Measurements from ENCODE around the gene XXYLT1.

Gene XXYLT1

DNA sequence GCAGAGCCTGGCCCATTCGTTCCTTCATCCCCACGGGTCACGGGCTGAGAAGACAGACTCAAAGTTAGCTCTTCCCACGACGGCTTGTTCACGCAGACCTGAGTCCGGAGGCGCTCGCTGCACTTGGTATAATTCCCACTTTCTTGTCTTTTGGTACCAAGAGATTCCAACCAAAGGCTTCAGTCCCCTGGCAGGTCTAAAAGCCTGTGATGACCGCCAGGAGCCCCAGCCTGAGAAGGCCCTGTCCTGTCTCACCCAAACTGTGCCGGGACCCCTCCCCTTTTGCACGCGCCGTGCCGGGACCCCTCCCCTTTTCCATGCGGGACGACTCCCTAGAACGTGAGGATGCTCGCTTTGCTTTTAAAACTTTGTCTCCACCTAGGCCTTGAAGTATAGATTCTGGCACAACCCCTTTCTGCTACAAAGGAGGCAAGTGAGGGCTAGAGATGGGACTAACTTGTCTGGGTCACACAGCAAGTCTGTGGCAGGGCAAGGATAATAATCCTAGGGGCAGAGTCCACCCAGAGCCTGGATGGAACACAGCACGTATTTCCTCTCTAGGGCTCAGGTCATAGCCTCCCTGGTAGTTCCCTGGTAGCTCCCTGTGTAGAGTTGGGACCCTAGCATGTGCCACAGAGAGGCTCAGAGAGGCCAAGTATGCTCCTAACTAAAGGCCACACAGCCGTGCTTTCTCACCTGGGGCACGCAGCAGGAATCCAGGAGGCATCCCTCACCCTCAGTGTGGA, 211.3 kb downstream of the XXYLT1 start:
- TF ChIP-seq, protein P1, sequence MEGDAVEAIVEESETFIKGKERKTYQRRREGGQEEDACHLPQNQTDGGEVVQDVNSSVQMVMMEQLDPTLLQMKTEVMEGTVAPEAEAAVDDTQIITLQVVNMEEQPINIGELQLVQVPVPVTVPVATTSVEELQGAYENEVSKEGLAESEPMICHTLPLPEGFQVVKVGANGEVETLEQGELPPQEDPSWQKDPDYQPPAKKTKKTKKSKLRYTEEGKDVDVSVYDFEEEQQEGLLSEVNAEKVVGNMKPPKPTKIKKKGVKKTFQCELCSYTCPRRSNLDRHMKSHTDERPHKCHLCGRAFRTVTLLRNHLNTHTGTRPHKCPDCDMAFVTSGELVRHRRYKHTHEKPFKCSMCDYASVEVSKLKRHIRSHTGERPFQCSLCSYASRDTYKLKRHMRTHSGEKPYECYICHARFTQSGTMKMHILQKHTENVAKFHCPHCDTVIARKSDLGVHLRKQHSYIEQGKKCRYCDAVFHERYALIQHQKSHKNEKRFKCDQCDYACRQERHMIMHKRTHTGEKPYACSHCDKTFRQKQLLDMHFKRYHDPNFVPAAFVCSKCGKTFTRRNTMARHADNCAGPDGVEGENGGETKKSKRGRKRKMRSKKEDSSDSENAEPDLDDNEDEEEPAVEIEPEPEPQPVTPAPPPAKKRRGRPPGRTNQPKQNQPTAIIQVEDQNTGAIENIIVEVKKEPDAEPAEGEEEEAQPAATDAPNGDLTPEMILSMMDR (IDR thresholded peaks at IDR 0.05; ENCODE audit: insufficient read depth, low read length, missing control alignments) = no peak
- H3K4me3 ChIP-seq (ENCODE audit: low read depth, low read length) = no peak overlapping the region
- DNase-seq (ENCODE audit: low read depth, low spot score) = no peak
- ChIA-PET POLR2A (no interaction called here), CTCF (interaction anchor here (1.1 to 1.4 kb wide), 2 partner anchors 15 to 378 kb away, joined by 3 read pairs; no protein-coding TSS in a partner anchor)

- no peak for DNase-seq (ENCODE audit: low read depth, low spot score)
- CTCF ChIA-PET = interaction anchor here (1.1 to 1.4 kb wide), 2 partner anchors 16 to 377 kb away, joined by 3 read pairs; no protein-coding TSS in a partner anchor
- no peak overlapping the region for H3K4me3 ChIP-seq (ENCODE audit: low read depth, low read length)
- POLR2A ChIA-PET = no interaction called here
- TF ChIP-seq, protein P1 (IDR thresholded peaks at IDR 0.05; ENCODE audit: insufficient read depth, low read length, missing control alignments) = no peak
Measured at GRCh38 chr3:195059006-195059350, 212.0 kb downstream of the XXYLT1 start.

GRCh38 chr3:195058336-195059005, 212.5 kb downstream of the XXYLT1 start:
- CTCF ChIA-PET = interaction anchor here (1.1 to 1.4 kb wide), 2 partner anchors 16 to 376 kb away, joined by 3 read pairs; no protein-coding TSS in a partner anchor

GRCh38 chr3:195057716-195058115, 213.2 kb downstream of the XXYLT1 start:
- CTCF ChIA-PET = no interaction called here
- no peak for DNase-seq (ENCODE audit: low read depth, low spot score)

More at GRCh38 chr3:195058336-195059005, 212.5 kb downstream of the XXYLT1 start:
- DNase-seq (ENCODE audit: low read depth, low spot score) = no peak
- no peak overlapping the region for H3K4me3 ChIP-seq (ENCODE audit: low read depth, low read length)
- POLR2A ChIA-PET = no interaction called here
- TF ChIP-seq, protein P1 (IDR thresholded peaks at IDR 0.05; ENCODE audit: insufficient read depth, low read length, missing control alignments) = no peak

DNA sequence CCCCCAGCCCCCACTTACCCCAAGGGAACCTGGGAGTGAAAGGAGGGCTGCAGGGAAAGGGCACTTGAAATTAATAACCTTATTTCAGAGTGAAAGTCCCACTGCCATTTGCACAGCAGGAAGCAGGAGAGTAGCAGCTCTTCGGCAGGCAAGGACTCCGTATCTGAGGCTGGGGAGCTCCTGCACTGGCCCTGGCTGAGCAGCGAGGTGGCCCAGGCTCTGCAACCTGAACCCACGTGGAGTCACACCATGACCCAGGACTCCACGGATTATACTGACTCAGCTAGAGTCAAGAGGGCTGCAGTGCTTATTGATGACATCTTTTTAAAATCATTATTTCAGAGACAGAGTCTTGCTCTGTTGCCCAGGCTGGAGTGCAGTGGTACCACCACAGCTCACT, 214.5 kb downstream of the XXYLT1 start:
- POLR2A ChIA-PET = interaction anchor here (0.7 kb wide), 1 partner anchor 371 kb away, joined by 5 read pairs; the partner anchor contains the start of gene FAM43A
- no peak overlapping the region for H3K4me3 ChIP-seq (ENCODE audit: low read depth, low read length)
- CTCF ChIA-PET = interaction anchor here (1.0 kb wide), 1 partner anchor 373 kb away, joined by 3 read pairs; no protein-coding TSS in a partner anchor
- no peak for DNase-seq (ENCODE audit: low read depth, low spot score)
- TF ChIP-seq, protein P1 (IDR thresholded peaks at IDR 0.05; ENCODE audit: insufficient read depth, low read length, missing control alignments) = no peak

More at GRCh38 chr3:195057716-195058115, 213.2 kb downstream of the XXYLT1 start:
- TF ChIP-seq, protein P1 (IDR thresholded peaks at IDR 0.05; ENCODE audit: insufficient read depth, low read length, missing control alignments) = no peak
- POLR2A ChIA-PET = no interaction called here
- no peak overlapping the region for H3K4me3 ChIP-seq (ENCODE audit: low read depth, low read length)

DNA sequence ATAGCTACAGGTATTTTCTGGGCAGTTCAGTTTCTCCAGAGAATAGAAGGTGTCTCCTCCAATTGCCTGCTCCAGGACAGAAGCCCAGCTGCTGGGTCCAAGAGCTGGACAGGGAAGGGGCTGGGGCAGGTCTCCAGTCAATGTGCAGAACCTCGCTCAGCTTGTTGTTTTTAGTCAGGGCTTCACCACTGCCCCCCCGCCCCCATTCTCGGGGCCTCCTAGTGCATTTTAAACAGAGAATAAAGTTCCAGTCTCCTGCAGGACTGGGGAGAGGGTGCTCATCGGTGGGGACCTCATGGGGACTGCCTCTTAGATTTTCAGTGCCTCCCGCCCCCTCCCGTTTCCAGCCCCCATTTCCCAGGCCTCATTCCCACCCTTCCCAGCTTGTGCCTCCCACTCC, 216.6 kb downstream of the XXYLT1 start:
- ChIA-PET POLR2A (no interaction called here), CTCF (no interaction called here)
- no peak overlapping the region for H3K4me3 ChIP-seq (ENCODE audit: low read depth, low read length)
- no peak for DNase-seq (ENCODE audit: low read depth, low spot score)
- TF ChIP-seq, protein P1 (IDR thresholded peaks at IDR 0.05; ENCODE audit: insufficient read depth, low read length, missing control alignments) = no peak

Measured in AG04449 (cell line).